Activated naive CD4-positive, alpha-beta T cell treated with anti-CD3 and anti-CD28 coated beads for 36 hours (primary cell): ENCODE data around the gene IL2RA. TPM values are rescaled to one million over a fixed set of nuclear protein-coding genes. Genes with fewer than 3 reads are reported as not detected.
A peak's percentile ranks its signal among the peaks of the same experiment; 100 is the strongest.
"Not testable (repeated sequence)": the region's sequence is repeated elsewhere in the genome, so short reads cannot be mapped to it uniquely, and the experiment has no call there.

Experiments used
- CTCF ChIA-PET: fragments of 350-600 bp; sonication (Branson Sonifier 250); formaldehyde crosslinking; loops from one replicate; lab custom pipeline; 2021; ENCODE audit warnings: antibody characterized with exemption; lab: Charles Lee
- DNase-seq: peaks from one replicate; pipeline ENCODE4 v3.0.0-alpha.2; 2020
- H3K27ac Mint-ChIP-seq: one replicate; pipeline ENCODE4 v1.8.0; 2021; ENCODE audit warnings: mild to moderate bottlenecking, mixed read lengths
- H3K27me3 Mint-ChIP-seq: one replicate; pipeline ENCODE4 v1.8.0; 2021; ENCODE audit warnings: low read depth, mixed read lengths
- H3K36me3 Mint-ChIP-seq: one replicate; pipeline ENCODE4 v1.8.0; 2021; ENCODE audit warnings: low read depth, mixed read lengths
- H3K4me1 Mint-ChIP-seq: one replicate; pipeline ENCODE4 v1.8.0; 2021; ENCODE audit warnings: low read depth, mixed read lengths
- H3K4me3 Mint-ChIP-seq: one replicate; pipeline ENCODE4 v1.8.0; 2021; ENCODE audit warnings: mild to moderate bottlenecking, moderate library complexity, mixed read lengths
- H3K9me3 Mint-ChIP-seq: one replicate; pipeline ENCODE4 v1.8.0; 2021; ENCODE audit warnings: mixed read lengths
- intact Hi-C: fragments of 100-400 bp; cut with micrococcal nuclease; formaldehyde crosslinking; loops from one replicate; pipeline ENCODE4 v1.15.1; 2023
- total RNA-seq, 2 experiments: library from RNA; stranded (reverse); gene quantifications; one replicate each; pipeline ENCODE4 v1.2.3, GENCODE V29; 2021

The IL2RA gene
- 100 to 1,000 TPM; 443 to 471 TPM for total RNA-seq

DNA sequence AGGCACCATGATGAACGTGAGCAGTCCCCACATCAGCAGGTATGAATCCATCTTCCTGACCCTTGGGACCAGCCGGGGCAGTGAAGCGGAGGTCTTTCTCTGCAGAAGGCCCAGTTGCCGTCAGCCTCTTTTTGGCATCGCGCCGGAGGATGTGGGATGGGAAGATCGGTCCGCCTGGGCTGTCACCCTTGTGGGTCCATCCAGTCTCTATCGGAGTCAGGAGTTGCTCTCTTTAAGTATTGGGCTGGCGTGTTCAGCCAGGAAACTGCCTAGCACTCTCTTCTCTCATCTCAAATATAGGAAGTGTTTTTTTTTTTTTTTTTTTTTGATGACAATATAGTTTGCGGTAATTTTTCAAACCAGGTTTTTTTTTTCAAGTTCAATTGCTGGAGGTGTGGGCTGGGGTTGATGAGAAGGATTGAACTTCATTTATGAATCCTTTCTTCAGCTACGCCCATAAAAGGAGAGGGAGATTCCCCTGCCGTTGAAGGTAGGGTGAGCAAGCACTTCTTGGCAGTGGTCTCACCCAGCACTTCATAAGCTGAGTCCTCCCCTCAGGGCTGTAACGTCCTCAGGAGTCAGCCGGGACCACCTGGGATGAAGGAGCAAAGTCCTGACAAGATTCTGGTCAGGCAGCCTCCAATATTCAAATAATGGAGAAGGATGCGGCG lies at the start of gene IL2RA:
TSS of gene IL2RA (minus strand) at position 267 of the 671 bp plus-strand sequence. CDS start at position 51, 216 bp downstream.
- DNase-seq, result peak; percentile 83
- Mint-ChIP-seq H3K27ac (peak within 1 kb of the TSS; percentile 94), H3K4me3 (peak within 1 kb of the TSS; percentile 86), H3K9me3 (peaks cover 3% of the 10 kb centered on the region), H3K27me3 (no peaks in the 10 kb centered on the region), H3K4me1 (peaks cover 46% of the 10 kb centered on the region), H3K36me3 (peaks cover 48% of the 10 kb centered on the region)
- intact Hi-C loops, result loop anchor here (1.0 kb wide), 4 partner anchors 8 to 26 kb away; no protein-coding TSS in a partner anchor
- CTCF ChIA-PET, result interaction anchor here (0.7 to 3.6 kb wide), 9 partner anchors 9 to 28 kb away, joined by 3 to 21 read pairs (median 6); no protein-coding TSS in a partner anchor

DNA sequence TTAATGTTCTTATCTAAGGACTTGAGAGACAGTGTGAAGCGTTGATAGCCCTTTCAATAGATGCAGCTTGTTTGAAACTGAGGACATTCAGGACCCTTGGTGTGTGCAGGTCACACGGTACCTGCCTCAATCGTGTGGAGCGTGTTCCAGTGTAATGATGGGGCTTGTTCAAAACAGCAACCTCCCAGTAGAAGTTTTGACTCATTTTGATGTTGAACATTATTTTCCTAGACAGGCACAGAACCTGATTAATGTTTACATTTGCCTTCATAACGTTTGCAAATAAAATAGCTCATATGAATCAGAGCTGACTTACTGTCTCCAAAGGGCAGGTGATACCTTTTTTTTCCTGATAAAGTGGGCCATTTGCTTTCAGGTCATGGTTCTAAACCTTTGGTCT lies 48.0 kb upstream of the IL2RA start:
- Mint-ChIP-seq H3K27ac (no peak overlapping the region), H3K4me1 (peaks cover 31% of the 10 kb centered on the region), H3K36me3 (peaks cover 57% of the 10 kb centered on the region), H3K4me3 (no peak overlapping the region), H3K27me3 (no peaks in the 10 kb centered on the region), H3K9me3 (no peaks in the 10 kb centered on the region)
- CTCF ChIA-PET, result interaction anchor here (0.6 to 3.2 kb wide), 8 partner anchors 18 to 297 kb away, joined by 3 to 35 read pairs (median 6); partner anchors contain the start of gene PFKFB3
- intact Hi-C loops, result no loop called here
- DNase-seq, result no peak

DNA sequence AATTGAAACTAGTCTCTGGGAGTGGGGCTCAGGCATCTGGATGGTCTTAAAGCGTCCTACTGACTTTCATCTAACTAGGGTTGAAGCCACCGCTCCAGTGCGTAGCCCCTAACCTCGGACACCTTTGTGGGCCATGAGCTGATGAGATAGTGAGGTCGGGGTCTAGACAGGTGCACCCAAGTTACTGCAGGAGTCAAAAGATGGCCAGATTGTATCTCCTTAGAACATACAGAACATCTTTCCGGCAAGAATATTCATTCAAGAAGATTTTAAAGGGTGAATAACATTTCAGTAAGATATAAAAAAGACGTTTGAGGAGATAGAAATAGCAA lies 47.2 kb upstream of the IL2RA start:
- CTCF ChIA-PET, result interaction anchor here (1.7 to 3.2 kb wide), 4 partner anchors 28 to 298 kb away, joined by 5 to 35 read pairs (median 15); no protein-coding TSS in a partner anchor
- peaks cover 26% of the 10 kb centered on the region for H3K4me1 Mint-ChIP-seq
- intact Hi-C loops, result loop anchor here (1.0 to 10.0 kb wide), 6 partner anchors 19 to 565 kb away; no protein-coding TSS in a partner anchor

DNA sequence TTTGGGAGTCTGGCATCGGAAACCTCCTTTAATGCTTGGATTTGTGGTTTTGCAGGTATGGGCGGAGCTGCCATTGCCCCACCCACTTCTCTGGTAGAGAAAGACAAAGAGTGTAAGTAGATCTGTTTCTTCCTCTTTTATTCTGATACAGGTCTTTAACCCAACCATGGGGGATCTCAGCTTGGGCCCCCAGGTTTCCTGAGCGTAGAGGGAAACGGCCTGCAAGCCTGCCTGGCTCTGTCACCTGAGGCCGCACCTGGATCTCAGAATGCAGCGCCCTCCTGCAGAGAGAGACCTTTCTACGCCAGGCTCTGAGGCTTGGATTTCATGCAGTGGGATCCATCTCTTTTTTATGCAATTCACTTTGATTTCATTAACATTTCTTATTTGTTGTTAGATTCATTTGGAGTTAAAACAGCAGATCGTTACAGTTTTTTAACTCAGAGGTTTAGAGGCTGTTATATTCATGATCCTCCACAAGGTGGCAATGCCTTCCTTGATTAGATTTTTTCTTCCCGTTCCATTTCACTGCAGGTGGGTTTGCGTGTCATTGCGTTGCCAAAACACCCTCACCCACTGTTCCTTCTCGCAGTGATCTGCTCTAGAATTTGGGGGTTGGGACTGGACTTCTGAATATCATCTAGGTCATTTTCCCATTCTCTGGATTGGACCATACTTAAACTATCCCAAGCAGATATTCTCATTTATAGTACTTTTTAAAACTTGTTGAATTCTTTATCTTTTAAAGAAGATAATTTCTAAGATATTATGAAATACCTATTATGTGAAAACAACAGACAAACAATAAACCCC lies 46.7 kb upstream of the IL2RA start:
- peak overlapping the region; percentile 66 for H3K27ac Mint-ChIP-seq
- CTCF ChIA-PET, result interaction anchor here (0.5 to 4.4 kb wide), 9 partner anchors 28 to 297 kb away, joined by 3 to 35 read pairs (median 4); no protein-coding TSS in a partner anchor
- intact Hi-C loops, result loop anchor here (1.0 to 10.0 kb wide), 6 partner anchors 18 to 566 kb away; no protein-coding TSS in a partner anchor
- no peak overlapping the region for H3K4me3 Mint-ChIP-seq
- H3K36me3 Mint-ChIP-seq, result peaks cover 54% of the 10 kb centered on the region
- H3K27me3 Mint-ChIP-seq, result no peaks in the 10 kb centered on the region
- H3K9me3 Mint-ChIP-seq, result no peaks in the 10 kb centered on the region
- peaks cover 21% of the 10 kb centered on the region for H3K4me1 Mint-ChIP-seq
- peak; percentile 36 for DNase-seq

More for the DNA sequence above, 47.2 kb upstream of the IL2RA start:
- Mint-ChIP-seq H3K9me3 (no peaks in the 10 kb centered on the region), H3K27me3 (no peaks in the 10 kb centered on the region), H3K27ac (no peak overlapping the region), H3K4me3 (no peak overlapping the region), H3K36me3 (peaks cover 56% of the 10 kb centered on the region)
- no peak for DNase-seq

DNA sequence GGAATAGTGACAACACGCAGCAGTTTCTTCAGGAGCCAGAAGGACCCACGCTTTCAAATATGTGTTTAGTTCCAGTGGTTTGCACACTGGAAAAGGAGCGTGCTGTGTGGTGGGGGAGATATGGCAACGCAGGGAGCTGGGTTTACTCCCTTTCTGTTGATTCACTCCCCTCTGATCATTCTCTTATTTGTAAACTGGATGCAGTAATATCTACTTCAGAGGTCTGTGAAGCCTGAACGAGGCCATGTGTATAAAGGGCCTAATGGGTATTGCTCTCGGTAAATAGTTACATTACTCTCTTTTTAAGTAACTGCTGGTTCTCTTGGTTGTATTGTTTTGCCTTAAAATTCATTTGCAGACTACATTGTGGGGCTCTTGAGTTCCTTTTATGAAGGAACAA lies 45.9 kb upstream of the IL2RA start:
- H3K27me3 Mint-ChIP-seq, result no peaks in the 10 kb centered on the region
- H3K4me1 Mint-ChIP-seq, result peaks cover 21% of the 10 kb centered on the region
- intact Hi-C loops, result loop anchor here (2.0 to 10.0 kb wide), 2 partner anchors 17 to 567 kb away; no protein-coding TSS in a partner anchor
- CTCF ChIA-PET, result interaction anchor here (0.5 to 4.4 kb wide), 9 partner anchors 44 to 298 kb away, joined by 3 to 27 read pairs (median 4); partner anchors contain the start of gene PFKFB3
- DNase-seq, result no peak
- H3K27ac Mint-ChIP-seq, result peak overlapping the region; percentile 5
- H3K4me3 Mint-ChIP-seq, result no peak overlapping the region
- H3K36me3 Mint-ChIP-seq, result peaks cover 49% of the 10 kb centered on the region
- H3K9me3 Mint-ChIP-seq, result no peaks in the 10 kb centered on the region

DNA sequence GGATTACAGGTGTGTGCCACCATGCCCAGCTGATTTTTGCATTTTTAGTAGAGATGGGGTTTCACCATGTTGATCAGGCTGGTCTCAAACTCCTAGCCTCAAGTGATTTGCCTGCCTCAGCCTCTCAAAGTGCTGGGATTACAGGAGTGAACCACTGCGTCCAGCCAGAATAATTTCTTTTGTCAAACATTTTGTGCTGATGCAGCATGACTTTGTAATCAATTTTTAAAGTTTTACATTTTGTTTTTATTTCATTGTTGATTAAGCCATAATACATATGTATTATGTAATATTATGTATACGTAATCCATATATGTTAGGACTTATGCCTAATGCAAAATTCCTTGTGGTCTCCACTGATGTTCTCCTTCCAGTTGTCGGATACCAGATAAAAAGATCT lies 45.4 kb upstream of the IL2RA start:
- not testable (repeated sequence) for H3K27me3 Mint-ChIP-seq, H3K9me3 Mint-ChIP-seq, DNase-seq, H3K4me3 Mint-ChIP-seq, H3K27ac Mint-ChIP-seq
- intact Hi-C loops, result loop anchor here (2.0 to 10.0 kb wide), 2 partner anchors 17 to 567 kb away; no protein-coding TSS in a partner anchor
- CTCF ChIA-PET, result interaction anchor here (0.7 to 4.4 kb wide), 5 partner anchors 44 to 294 kb away, joined by 3 to 27 read pairs (median 9); partner anchors contain the start of gene PFKFB3
- Mint-ChIP-seq H3K4me1 (peaks cover 21% of the 10 kb centered on the region), H3K36me3 (peaks cover 46% of the 10 kb centered on the region)

DNA sequence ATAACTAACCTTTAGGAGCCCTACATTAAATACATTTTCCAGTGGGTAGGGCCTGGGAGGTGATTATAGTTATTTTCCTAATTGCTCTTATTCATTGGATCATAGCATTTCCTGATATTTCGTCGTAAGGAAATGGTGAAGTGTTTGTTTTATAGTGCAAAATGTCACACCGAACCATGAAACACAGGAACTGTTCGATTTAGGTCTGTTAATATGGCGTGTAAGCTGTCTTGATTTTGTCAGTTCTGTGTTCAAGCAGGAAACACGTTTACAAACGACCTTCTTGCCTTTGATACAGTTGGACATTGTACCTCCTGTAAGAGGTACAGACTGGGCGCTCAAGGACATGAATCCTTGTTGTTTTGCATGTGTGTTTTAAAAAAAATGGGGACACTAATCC lies 41.4 kb upstream of the IL2RA start:
- CTCF ChIA-PET, result no interaction called here
- no peak overlapping the region for H3K4me3 Mint-ChIP-seq
- H3K27ac Mint-ChIP-seq, result no peak overlapping the region
- H3K4me1 Mint-ChIP-seq, result peaks cover 15% of the 10 kb centered on the region
- no peak for DNase-seq
- H3K27me3 Mint-ChIP-seq, result no peaks in the 10 kb centered on the region
- H3K9me3 Mint-ChIP-seq, result no peaks in the 10 kb centered on the region
- intact Hi-C loops, result loop anchor here (10.0 kb wide), 1 partner anchor 571 kb away; no protein-coding TSS in a partner anchor
- H3K36me3 Mint-ChIP-seq, result peaks cover 34% of the 10 kb centered on the region

DNA sequence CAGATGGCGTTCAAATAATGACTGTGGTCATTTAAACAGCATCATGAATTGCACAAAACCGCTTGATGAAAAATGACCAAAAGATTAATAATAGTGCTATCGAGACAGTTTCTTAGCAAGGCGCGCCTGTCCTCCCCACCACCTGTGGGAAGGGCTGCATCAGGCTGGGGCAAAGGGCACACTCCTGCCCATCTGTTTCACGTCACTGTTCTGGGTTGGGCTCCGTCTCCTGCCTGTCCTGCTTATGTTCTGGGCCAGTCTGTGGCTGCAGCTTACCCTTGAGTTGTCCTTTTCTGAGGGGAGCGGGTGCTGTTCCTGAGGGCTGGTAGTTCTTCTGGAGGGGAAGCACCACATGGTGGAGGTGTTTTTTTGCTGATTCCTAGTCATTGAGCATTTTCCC lies 40.0 kb upstream of the IL2RA start:
- Mint-ChIP-seq H3K27ac (no peak overlapping the region), H3K9me3 (no peaks in the 10 kb centered on the region), H3K4me3 (no peak overlapping the region), H3K36me3 (peaks cover 44% of the 10 kb centered on the region), H3K27me3 (no peaks in the 10 kb centered on the region), H3K4me1 (peaks cover 19% of the 10 kb centered on the region)
- intact Hi-C loops, result loop anchor here (10.0 kb wide), 1 partner anchor 573 kb away; no protein-coding TSS in a partner anchor
- CTCF ChIA-PET, result no interaction called here
- DNase-seq, result no peak

DNA sequence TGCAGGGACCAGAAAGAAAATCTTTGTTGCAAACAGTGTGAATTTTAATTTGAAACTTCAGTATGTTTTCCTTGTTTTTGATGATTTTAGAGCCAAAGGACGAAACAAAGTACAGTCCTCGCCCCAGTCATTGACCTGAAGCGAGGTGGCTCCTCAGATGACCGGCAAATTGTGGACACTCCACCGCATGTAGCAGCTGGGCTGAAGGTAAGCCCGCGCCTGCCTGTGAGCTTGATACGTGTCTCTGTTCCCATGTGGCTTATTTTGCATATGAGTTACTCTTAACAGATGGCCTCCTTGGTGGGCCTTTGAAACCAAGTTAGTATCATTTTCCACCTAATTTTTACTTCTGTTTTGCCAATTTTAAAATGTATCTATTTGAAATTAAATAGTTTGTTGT lies 39.0 kb upstream of the IL2RA start:
- Mint-ChIP-seq H3K27ac (no peak overlapping the region), H3K4me1 (peaks cover 23% of the 10 kb centered on the region), H3K27me3 (no peaks in the 10 kb centered on the region), H3K4me3 (no peak overlapping the region), H3K36me3 (peaks cover 42% of the 10 kb centered on the region), H3K9me3 (no peaks in the 10 kb centered on the region)
- CTCF ChIA-PET, result interaction anchor here (0.7 to 0.9 kb wide), 3 partner anchors 10 to 301 kb away, joined by 3 read pairs; no protein-coding TSS in a partner anchor
- intact Hi-C loops, result loop anchor here (10.0 kb wide), 1 partner anchor 574 kb away; no protein-coding TSS in a partner anchor
- no peak for DNase-seq

DNA sequence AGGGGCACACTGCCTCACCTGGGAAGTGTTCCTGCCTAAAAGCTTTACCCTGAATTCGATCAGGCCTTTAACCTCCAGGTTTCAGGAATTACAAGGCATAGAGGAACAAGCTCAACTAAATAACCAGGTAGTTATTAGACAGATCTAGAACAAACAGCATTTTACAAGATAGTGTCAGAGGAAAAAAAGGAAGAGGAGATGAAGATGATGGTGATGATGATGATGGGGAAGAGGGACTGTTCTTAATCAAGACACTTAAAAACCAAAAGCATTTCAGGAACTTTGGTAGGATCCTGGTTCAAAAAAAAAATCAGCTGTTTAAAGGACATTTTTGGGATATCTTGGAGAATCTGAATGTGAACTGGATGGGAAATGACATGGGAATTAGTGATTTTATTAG lies 38.2 kb upstream of the IL2RA start:
- Mint-ChIP-seq H3K9me3 (no peaks in the 10 kb centered on the region), H3K4me1 (peaks cover 31% of the 10 kb centered on the region)

DNA sequence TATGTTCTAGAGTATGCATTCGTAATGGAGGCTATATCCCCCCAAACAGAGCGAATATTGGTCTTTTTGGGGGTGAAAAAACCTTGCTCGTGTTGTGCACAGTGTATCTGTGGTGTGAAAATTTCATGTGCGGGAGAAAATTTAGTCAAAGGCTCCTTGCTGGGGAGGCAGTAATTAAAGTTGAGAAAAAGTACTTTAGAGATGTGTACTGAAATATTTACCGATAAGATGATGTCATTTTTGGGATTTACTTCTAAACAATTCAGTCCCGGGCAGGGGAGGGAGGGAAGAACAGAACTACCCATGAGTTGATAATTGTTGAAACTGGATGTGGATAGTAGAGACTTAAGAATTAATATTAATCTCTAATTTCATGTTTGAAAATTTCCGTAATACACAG lies 36.0 kb upstream of the IL2RA start:
- Mint-ChIP-seq H3K36me3 (peaks cover 37% of the 10 kb centered on the region), H3K4me1 (peaks cover 46% of the 10 kb centered on the region), H3K27ac (no peak overlapping the region), H3K9me3 (no peaks in the 10 kb centered on the region), H3K27me3 (no peaks in the 10 kb centered on the region), H3K4me3 (no peak overlapping the region)
- DNase-seq, result no peak
- intact Hi-C loops, result no loop called here
- CTCF ChIA-PET, result no interaction called here

More for the DNA sequence above, 38.2 kb upstream of the IL2RA start:
- Mint-ChIP-seq H3K4me3 (no peak overlapping the region), H3K27ac (no peak overlapping the region), H3K36me3 (peaks cover 42% of the 10 kb centered on the region), H3K27me3 (no peaks in the 10 kb centered on the region)
- CTCF ChIA-PET, result interaction anchor here (0.7 to 0.9 kb wide), 3 partner anchors 9 to 302 kb away, joined by 3 read pairs; no protein-coding TSS in a partner anchor
- DNase-seq, result no peak
- intact Hi-C loops, result loop anchor here (10.0 kb wide), 1 partner anchor 574 kb away; no protein-coding TSS in a partner anchor
